ENCODE results near the gene HOMER2.
A peak's percentile ranks its signal among the peaks of the same experiment; 100 is the strongest.

The HOMER2 gene

DNA sequence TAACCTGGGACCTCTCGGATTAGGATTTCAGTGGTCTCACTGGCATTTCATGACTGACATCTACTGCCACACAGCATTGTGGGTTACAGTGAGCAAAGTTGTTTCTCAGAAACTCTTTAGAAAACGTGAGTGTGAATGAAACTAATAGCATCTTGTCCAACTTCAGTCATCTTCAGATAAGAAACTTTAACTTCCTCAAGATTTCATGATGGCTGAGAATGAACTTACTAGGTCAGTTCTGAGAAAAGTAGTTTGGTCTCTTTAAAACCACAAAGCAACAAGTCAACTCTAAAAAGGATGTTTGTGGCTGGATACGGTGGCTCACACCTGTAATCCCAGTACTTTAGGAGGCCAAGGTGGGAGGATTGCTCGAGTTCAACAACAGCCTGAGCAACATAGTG, 14.2 kb upstream of the HOMER2 start:
- Histone ChIP-seq H3K36me3 (replicated peaks in 1 of 2; ENCODE audit: control insufficient read depth in 2 of 2, insufficient read depth in 2 of 2, low read length in 2 of 2) (no peaks in the 10 kb centered on the region), H3K23ac (ENCODE audit: low read depth, low read length, poor library complexity) (no peak overlapping the region), H3K4me1 (ENCODE audit: control insufficient read depth in 2 of 2, insufficient read depth in 1 of 2, low read depth in 1 of 2, low read length in 2 of 2) (no peaks in the 10 kb centered on the region), H3K9me3 (replicated peaks in 1 of 2; ENCODE audit: control insufficient read depth in 2 of 2, insufficient read depth in 1 of 2, low read depth in 1 of 2, low read length in 2 of 2) (no peaks in the 10 kb centered on the region), H2BK120ac (ENCODE audit: low read depth, low read length) (no peak overlapping the region), H3K4me3 (ENCODE audit: low read length in 2 of 2) (no peak overlapping the region), H3K27ac (replicated peaks; ENCODE audit: low read length) (no peak overlapping the region), H3K4ac (ENCODE audit: low read length) (no peak overlapping the region), H2AK5ac (ENCODE audit: low read depth, low read length) (no peak overlapping the region), H3K18ac (ENCODE audit: low read length) (no peak overlapping the region), H3K79me1 (ENCODE audit: low read depth, low read length) (no peaks in the 10 kb centered on the region), H3K4me2 (ENCODE audit: insufficient read depth, low read length, poor library complexity, severe bottlenecking) (no peak overlapping the region), H2BK15ac (ENCODE audit: low read length) (no peak overlapping the region), H4K91ac (ENCODE audit: low read depth, low read length, poor library complexity) (no peak overlapping the region), H3K14ac (ENCODE audit: low read length) (no peak overlapping the region), H3K27me3 (ENCODE audit: control insufficient read depth in 3 of 3, insufficient read depth in 3 of 3, low read depth in 1 of 3, low read length in 3 of 3) (no peaks in the 10 kb centered on the region), H4K8ac (ENCODE audit: low read depth, low read length) (no peak overlapping the region), H2BK12ac (ENCODE audit: low read length) (no peak overlapping the region), H2BK5ac (ENCODE audit: low read length) (no peak overlapping the region), H3K9ac (ENCODE audit: low read depth, low read length, poor library complexity) (no peak overlapping the region), H2AFZ (ENCODE audit: low read length) (no peak overlapping the region)
- no CpG with 5 or more reads among the region's 4 CpGs for WGBS, 2 donors (ENCODE audit: extremely low coverage in 2 of 2, insufficient read length in 2 of 2, insufficient replicate concordance in 1 of 2)
- DNase-seq (ENCODE audit: low spot score), result no peak

DNA sequence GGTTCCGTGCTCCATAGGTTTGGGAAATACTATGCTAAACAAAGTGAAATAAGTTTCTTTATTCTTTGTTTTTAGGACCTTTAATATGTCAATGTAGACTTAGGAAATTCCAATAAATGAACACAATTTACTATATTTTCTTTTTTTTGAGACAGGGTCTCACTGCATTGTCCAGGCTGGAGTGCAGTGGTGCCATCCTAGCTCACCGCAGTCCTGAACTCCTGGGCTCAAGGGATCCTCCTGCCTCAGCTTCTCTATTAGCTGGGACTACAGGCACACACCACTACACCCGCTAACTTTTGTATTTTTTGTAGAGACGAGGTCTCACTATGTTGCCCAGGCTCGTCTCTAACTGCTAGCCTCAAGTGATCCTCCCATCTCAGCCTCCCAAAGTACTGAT, 12.4 kb upstream of the HOMER2 start:
- H3K18ac ChIP-seq (ENCODE audit: low read length), result no peak overlapping the region
- H3K4me3 ChIP-seq (ENCODE audit: low read length in 2 of 2), result no peak overlapping the region
- WGBS, 2 donors (ENCODE audit: extremely low coverage in 2 of 2, insufficient read length in 2 of 2, insufficient replicate concordance in 1 of 2), result no CpG with 5 or more reads among the region's 5 CpGs
- H2AK5ac ChIP-seq (ENCODE audit: low read depth, low read length), result no peak overlapping the region
- H3K4me1 ChIP-seq (ENCODE audit: control insufficient read depth in 2 of 2, insufficient read depth in 1 of 2, low read depth in 1 of 2, low read length in 2 of 2), result peaks cover 0 to 3% of the 10 kb centered on the region in 2 donors
- no peak overlapping the region for H3K4ac ChIP-seq (ENCODE audit: low read length)
- H2BK5ac ChIP-seq (ENCODE audit: low read length), result no peak overlapping the region
- H3K9me3 ChIP-seq (replicated peaks in 1 of 2; ENCODE audit: control insufficient read depth in 2 of 2, insufficient read depth in 1 of 2, low read depth in 1 of 2, low read length in 2 of 2), result no peaks in the 10 kb centered on the region
- no peak overlapping the region for H2AFZ ChIP-seq (ENCODE audit: low read length)
- H3K14ac ChIP-seq (ENCODE audit: low read length), result no peak overlapping the region
- H3K79me1 ChIP-seq (ENCODE audit: low read depth, low read length), result no peaks in the 10 kb centered on the region
- DNase-seq (ENCODE audit: low spot score), result no peak
- no peak overlapping the region for H3K23ac ChIP-seq (ENCODE audit: low read depth, low read length, poor library complexity)
- H2BK120ac ChIP-seq (ENCODE audit: low read depth, low read length), result no peak overlapping the region
- H4K91ac ChIP-seq (ENCODE audit: low read depth, low read length, poor library complexity), result no peak overlapping the region
- H3K4me2 ChIP-seq (ENCODE audit: insufficient read depth, low read length, poor library complexity, severe bottlenecking), result no peak overlapping the region
- no peaks in the 10 kb centered on the region for H3K27me3 ChIP-seq (ENCODE audit: control insufficient read depth in 3 of 3, insufficient read depth in 3 of 3, low read depth in 1 of 3, low read length in 3 of 3)
- H2BK15ac ChIP-seq (ENCODE audit: low read length), result no peak overlapping the region
- H3K9ac ChIP-seq (ENCODE audit: low read depth, low read length, poor library complexity), result no peak overlapping the region
- no peak overlapping the region for H3K27ac ChIP-seq (replicated peaks; ENCODE audit: low read length)
- H2BK12ac ChIP-seq (ENCODE audit: low read length), result no peak overlapping the region
- H3K36me3 ChIP-seq (replicated peaks in 1 of 2; ENCODE audit: control insufficient read depth in 2 of 2, insufficient read depth in 2 of 2, low read length in 2 of 2), result no peaks in the 10 kb centered on the region
- H4K8ac ChIP-seq (ENCODE audit: low read depth, low read length), result no peak overlapping the region

DNA sequence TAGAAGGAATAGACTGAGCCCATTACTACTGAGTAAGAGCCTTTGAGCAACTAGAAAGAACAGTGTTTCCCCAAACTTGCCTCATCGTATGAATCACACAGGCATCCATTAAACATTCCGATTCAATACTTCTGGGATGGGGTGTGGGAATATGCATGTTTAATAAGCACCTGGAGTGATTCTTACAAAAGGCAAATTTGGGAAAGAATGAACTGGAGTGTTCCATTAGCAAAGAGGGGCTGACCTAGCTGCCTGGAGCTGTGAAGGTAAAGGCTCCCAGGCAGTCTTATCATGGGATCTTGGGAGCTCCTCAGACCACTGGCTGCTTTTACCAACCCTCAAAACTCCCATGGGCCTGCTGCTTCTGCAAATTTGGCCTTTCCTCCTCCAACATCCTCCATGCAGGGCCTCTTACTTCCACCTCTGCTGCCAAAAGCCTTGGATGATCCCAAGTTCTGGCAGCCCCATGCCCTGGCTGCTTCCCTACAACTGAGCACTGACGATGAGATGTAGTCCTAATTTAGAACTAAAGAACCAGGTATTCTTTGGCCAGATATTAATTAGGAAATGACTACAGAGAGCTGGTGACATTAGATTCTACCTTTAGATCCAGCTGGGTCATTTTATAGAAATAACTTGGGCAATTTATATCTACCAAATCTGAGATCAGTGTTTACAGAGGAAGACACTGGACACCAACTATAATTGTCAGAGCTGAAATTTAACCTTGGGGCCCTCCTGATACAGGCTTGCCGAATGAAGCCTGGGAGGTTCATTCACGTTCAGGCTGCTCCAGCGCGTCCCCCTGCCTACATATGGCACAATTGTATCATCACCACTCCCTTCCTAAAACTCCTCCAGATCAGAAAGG, 11.2 kb upstream of the HOMER2 start:
- no peak for DNase-seq (ENCODE audit: low spot score)
- no peak overlapping the region for H3K14ac ChIP-seq (ENCODE audit: low read length)
- no peaks in the 10 kb centered on the region for H3K36me3 ChIP-seq (replicated peaks in 1 of 2; ENCODE audit: control insufficient read depth in 2 of 2, insufficient read depth in 2 of 2, low read length in 2 of 2)
- peaks cover 0 to 3% of the 10 kb centered on the region in 2 donors for H3K4me1 ChIP-seq (ENCODE audit: control insufficient read depth in 2 of 2, insufficient read depth in 1 of 2, low read depth in 1 of 2, low read length in 2 of 2)
- H3K9ac ChIP-seq (ENCODE audit: low read depth, low read length, poor library complexity), result no peak overlapping the region
- H3K79me1 ChIP-seq (ENCODE audit: low read depth, low read length), result no peaks in the 10 kb centered on the region
- no peaks in the 10 kb centered on the region for H3K27me3 ChIP-seq (ENCODE audit: control insufficient read depth in 3 of 3, insufficient read depth in 3 of 3, low read depth in 1 of 3, low read length in 3 of 3)
- WGBS, 2 donors (ENCODE audit: extremely low coverage in 2 of 2, insufficient read length in 2 of 2, insufficient replicate concordance in 1 of 2), result no CpG with 5 or more reads among the region's 7 CpGs
- H2BK5ac ChIP-seq (ENCODE audit: low read length), result no peak overlapping the region
- H4K8ac ChIP-seq (ENCODE audit: low read depth, low read length), result no peak overlapping the region
- H2AK5ac ChIP-seq (ENCODE audit: low read depth, low read length), result no peak overlapping the region
- no peaks in the 10 kb centered on the region for H3K9me3 ChIP-seq (replicated peaks in 1 of 2; ENCODE audit: control insufficient read depth in 2 of 2, insufficient read depth in 1 of 2, low read depth in 1 of 2, low read length in 2 of 2)
- H3K27ac ChIP-seq (replicated peaks; ENCODE audit: low read length), result no peak overlapping the region
- no peak overlapping the region for H3K4me2 ChIP-seq (ENCODE audit: insufficient read depth, low read length, poor library complexity, severe bottlenecking)
- no peak overlapping the region for H3K23ac ChIP-seq (ENCODE audit: low read depth, low read length, poor library complexity)
- H4K91ac ChIP-seq (ENCODE audit: low read depth, low read length, poor library complexity), result no peak overlapping the region
- no peak overlapping the region for H3K4me3 ChIP-seq (ENCODE audit: low read length in 2 of 2)
- H3K4ac ChIP-seq (ENCODE audit: low read length), result no peak overlapping the region
- H2BK120ac ChIP-seq (ENCODE audit: low read depth, low read length), result no peak overlapping the region
- no peak overlapping the region for H3K18ac ChIP-seq (ENCODE audit: low read length)
- H2BK12ac ChIP-seq (ENCODE audit: low read length), result no peak overlapping the region
- H2BK15ac ChIP-seq (ENCODE audit: low read length), result no peak overlapping the region
- no peak overlapping the region for H2AFZ ChIP-seq (ENCODE audit: low read length)

DNA sequence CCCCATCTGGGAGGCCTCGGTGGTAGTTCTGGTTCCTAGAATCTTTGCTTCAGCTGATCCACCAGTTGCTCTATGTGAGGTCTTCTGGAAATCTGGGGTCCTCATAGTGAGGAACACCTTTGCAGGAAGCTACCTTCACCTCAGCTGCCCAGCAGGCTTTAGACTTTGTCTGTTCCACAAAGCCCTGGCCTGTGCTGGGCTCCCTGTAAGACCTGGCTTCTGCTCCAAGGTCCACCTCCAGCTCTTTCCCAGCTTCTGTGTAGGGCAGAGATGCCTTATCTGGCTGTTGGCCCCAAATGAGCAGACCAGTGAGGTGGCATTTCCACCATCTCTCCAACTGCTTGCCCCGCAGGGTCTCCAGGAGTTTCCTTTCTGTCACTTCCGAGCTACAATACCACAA, 8.2 kb upstream of the HOMER2 start:
- Histone ChIP-seq H3K9ac (ENCODE audit: low read depth, low read length, poor library complexity) (no peak overlapping the region), H3K36me3 (replicated peaks in 1 of 2; ENCODE audit: control insufficient read depth in 2 of 2, insufficient read depth in 2 of 2, low read length in 2 of 2) (peaks cover 2 to 6% of the 10 kb centered on the region in 2 donors)
- WGBS, 2 donors (ENCODE audit: extremely low coverage in 2 of 2, insufficient read length in 2 of 2, insufficient replicate concordance in 1 of 2), result no CpG with 5 or more reads among the region's 3 CpGs

More for the DNA sequence above, 8.2 kb upstream of the HOMER2 start:
- Histone ChIP-seq H3K4me2 (ENCODE audit: insufficient read depth, low read length, poor library complexity, severe bottlenecking) (no peak overlapping the region), H3K27me3 (ENCODE audit: control insufficient read depth in 3 of 3, insufficient read depth in 3 of 3, low read depth in 1 of 3, low read length in 3 of 3) (no peaks in the 10 kb centered on the region), H3K23ac (ENCODE audit: low read depth, low read length, poor library complexity) (no peak overlapping the region), H2BK120ac (ENCODE audit: low read depth, low read length) (no peak overlapping the region), H3K27ac (replicated peaks; ENCODE audit: low read length) (no peak overlapping the region), H3K4me1 (ENCODE audit: control insufficient read depth in 2 of 2, insufficient read depth in 1 of 2, low read depth in 1 of 2, low read length in 2 of 2) (peaks cover 0 to 3% of the 10 kb centered on the region in 2 donors), H2AK5ac (ENCODE audit: low read depth, low read length) (peak overlapping the region; percentile 11), H2BK5ac (ENCODE audit: low read length) (no peak overlapping the region), H2AFZ (ENCODE audit: low read length) (no peak overlapping the region), H2BK12ac (ENCODE audit: low read length) (no peak overlapping the region), H3K4me3 (ENCODE audit: low read length in 2 of 2) (no peak overlapping the region), H3K9me3 (replicated peaks in 1 of 2; ENCODE audit: control insufficient read depth in 2 of 2, insufficient read depth in 1 of 2, low read depth in 1 of 2, low read length in 2 of 2) (no peaks in the 10 kb centered on the region), H4K91ac (ENCODE audit: low read depth, low read length, poor library complexity) (no peak overlapping the region), H2BK15ac (ENCODE audit: low read length) (no peak overlapping the region), H3K18ac (ENCODE audit: low read length) (peak overlapping the region; percentile 67), H3K4ac (ENCODE audit: low read length) (no peak overlapping the region), H3K14ac (ENCODE audit: low read length) (no peak overlapping the region), H3K79me1 (ENCODE audit: low read depth, low read length) (no peaks in the 10 kb centered on the region), H4K8ac (ENCODE audit: low read depth, low read length) (no peak overlapping the region)
- DNase-seq (ENCODE audit: low spot score), result no peak

Measured in neuronal stem cell (in vitro differentiated cells).